ENCODE measurements around the gene TLR5.

Gene TLR5

DNA sequence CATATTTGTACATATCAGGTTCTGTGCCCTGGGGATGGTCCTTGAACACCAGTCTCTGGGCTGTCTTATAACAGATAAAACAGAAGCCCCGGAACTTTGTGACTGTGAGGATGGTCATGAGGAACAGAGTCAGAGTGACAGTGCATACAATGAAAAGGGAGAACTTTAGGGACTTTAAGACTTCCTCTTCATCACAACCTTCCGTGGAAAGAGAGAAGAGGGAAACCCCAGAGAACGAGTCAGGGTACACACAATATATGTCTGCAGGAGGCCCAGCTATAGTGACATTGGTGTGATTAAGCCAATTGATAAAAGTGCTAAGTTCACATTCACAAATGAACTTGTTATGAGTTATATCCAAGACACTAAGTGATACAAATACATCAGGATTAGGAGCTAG is 32.1 kb downstream of the TLR5 start:
- no peak for DNase-seq (ENCODE audit: low spot score)

DNA sequence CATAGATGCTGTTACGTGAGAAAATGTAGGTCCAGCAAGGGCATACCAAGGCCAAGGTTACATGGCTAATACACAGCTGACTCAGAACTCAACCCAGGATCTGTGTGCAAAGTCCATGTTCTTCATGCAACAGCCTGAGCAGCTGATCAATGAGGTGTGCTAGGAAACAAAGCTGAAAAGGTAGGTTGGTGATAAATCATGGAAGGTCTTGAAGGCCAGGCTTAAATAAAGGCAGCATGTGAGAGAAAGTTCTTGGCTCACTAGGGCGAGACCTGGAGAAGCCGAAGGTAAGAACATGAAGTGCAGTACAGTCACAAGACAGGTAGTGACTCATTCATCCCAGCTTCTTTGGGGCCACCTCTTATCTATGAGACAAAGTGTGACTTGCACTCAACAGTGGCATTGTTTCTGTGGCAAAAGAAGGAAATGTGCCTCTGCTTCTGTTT is 33.4 kb downstream of the TLR5 start:
- no peak for DNase-seq (ENCODE audit: low spot score)

- no peak for DNase-seq (ENCODE audit: low spot score)
Measured at GRCh38 chr1:223106856-223107255, 36.2 kb downstream of the TLR5 start.

GRCh38 chr1:223105568-223105967 is 37.5 kb downstream of the TLR5 start:
- DNase-seq (ENCODE audit: low spot score): no peak

DNA sequence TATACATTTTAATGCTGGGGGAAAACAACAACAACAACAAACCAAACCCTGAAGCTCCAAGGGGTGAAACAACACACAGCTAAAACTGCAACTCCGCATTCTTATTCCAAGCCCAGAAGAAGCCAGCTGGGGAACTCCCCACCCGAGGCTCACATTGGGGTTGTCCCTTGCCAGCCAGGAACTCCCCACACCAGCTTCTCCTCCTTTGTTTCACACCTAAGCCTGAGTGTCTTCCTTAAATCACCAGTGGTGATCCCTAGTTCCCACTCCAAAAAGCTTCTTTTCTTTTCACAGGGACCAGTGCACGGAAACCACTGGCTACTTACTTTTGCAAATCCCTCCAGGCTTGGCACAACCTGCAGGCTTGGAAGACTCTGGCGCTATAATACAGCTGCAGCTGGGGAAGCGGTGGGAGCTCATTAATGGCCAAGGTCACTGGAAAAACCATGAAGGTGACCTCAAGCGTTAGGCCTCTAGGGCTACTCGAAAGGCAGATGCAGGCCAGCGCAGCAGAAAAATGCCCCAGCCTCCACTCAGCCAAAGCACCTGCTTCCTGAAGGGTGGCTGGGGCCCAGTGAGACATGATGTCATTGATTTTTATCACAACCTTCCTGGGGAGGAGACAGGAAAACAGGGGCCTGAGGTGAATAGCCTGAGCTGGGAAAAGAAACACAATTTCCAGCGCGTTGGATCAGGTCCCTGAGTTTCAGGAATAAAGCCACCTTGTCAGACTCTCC is 40.1 kb downstream of the TLR5 start:
- no peak for DNase-seq (ENCODE audit: low spot score)

GRCh38 chr1:223097713-223098112 is 45.3 kb downstream of the TLR5 start:
- DNase-seq (ENCODE audit: low spot score): no peak

DNA sequence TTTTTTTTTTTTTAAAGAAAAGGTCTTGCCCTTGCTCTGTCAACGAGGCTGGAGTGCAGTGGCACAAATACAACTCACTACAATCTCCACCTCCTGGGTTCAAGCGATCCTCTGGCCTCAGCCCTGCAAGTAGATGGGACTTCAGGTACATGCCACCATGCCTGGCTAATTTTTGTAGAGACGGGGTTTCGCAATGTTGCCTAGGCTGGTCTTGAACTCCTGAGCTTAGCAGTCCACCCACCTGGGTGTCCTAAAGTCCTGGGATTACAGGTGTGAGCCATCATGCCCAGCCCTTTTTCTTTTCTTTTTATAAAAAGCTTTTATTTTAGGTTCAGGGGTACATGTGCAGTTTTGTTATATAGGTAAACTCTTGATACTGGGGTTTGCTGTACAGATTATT is 47.2 kb downstream of the TLR5 start:
- no peak for DNase-seq (ENCODE audit: low spot score)

GRCh38 chr1:223091896-223092295 is 51.2 kb downstream of the TLR5 start:
- no peak for DNase-seq (ENCODE audit: low spot score)

GRCh38 chr1:223089250-223089649 is 53.8 kb downstream of the TLR5 start:
- DNase-seq (ENCODE audit: low spot score): no peak

GRCh38 chr1:223088713-223089240 is 54.3 kb downstream of the TLR5 start:
- no peak for DNase-seq (ENCODE audit: low spot score)

DNA sequence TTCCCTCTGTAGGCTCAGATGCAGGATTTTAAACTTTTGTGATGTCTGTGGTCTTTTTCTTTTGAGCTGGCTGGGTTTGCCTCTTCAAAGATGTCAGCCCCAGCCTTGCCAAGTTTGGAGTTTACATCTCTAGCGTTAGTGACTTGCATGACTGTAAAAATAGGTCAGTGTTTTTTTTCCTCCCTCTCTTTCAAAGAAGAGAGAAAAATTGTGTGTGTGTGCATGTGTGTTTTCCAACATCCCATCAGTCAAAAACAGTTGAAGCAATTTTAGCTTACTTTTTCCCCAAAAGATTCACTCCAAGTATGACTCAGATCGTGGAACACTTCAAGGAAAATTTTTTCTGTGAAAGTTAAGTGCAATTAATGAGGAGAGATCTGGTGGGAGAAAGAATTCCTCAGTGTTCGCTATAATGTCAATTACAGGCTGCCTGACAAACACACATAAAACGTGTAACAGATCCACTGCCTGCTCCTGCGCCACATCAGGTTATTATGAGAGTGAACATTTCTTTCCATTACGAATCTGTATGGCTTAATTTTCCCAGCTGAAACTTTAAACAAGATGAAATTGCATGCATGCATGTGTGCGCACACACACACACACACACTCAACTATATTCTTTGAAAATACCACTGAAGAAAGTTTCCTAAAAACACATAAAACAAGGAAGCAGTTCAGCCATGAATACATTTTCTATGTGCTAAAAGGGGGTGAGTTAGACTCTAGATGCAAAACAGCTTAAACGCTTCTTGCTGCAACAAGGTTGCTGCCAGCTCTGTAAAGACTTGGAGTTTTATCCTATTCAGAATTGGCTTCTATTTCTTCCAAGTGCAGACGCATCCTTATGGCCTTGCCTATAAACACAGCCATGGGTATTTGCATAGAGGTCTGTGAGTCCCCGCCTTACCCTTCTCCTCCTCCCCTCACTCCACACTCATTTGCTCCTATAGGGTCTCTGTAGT is 55.5 kb downstream of the TLR5 start:
- no peak for DNase-seq (ENCODE audit: low spot score)

DNA sequence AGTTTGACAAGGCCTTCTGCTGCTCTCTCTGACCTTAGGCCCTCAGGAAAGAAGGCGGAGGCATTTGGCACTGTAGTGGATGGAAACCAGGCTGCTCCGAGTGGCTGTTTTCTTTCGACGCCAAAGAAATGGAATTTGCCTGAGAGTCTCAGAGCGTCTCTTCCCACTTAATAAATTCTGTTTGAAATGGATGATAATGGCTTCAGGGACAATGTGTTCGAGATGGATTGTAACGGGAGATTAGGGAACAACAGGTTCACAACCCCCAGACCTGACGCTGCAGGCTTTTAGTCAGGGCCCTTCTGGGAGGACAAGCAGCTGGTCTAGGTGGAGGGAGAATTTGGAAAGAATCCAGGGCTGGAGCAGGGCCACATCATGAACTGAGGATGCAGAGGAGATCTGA is 58.6 kb downstream of the TLR5 start:
- no peak for DNase-seq (ENCODE audit: low spot score)

GRCh38 chr1:223083831-223084230 is 59.2 kb downstream of the TLR5 start:
- no peak for DNase-seq (ENCODE audit: low spot score)

DNA sequence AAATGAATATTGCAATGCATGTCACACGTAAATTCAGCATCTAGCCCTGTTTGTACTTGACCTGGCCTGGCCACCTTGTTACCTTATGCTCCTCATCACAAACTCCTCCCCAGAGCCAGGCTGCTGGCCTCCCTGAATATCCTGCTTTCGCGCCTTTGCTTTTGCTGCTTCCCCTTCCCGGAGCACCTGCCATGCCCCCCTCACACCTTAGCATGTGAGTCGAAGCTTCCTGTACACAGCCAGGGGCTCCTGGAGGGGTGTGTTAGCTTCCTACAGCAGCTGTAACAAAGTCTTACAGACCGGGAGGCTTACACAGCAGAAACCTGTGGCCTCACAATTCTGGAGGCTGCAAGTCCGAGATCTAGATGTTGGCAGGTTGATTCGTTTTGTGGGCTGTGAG is 60.1 kb downstream of the TLR5 start:
- DNase-seq (ENCODE audit: low spot score): no peak

DNA sequence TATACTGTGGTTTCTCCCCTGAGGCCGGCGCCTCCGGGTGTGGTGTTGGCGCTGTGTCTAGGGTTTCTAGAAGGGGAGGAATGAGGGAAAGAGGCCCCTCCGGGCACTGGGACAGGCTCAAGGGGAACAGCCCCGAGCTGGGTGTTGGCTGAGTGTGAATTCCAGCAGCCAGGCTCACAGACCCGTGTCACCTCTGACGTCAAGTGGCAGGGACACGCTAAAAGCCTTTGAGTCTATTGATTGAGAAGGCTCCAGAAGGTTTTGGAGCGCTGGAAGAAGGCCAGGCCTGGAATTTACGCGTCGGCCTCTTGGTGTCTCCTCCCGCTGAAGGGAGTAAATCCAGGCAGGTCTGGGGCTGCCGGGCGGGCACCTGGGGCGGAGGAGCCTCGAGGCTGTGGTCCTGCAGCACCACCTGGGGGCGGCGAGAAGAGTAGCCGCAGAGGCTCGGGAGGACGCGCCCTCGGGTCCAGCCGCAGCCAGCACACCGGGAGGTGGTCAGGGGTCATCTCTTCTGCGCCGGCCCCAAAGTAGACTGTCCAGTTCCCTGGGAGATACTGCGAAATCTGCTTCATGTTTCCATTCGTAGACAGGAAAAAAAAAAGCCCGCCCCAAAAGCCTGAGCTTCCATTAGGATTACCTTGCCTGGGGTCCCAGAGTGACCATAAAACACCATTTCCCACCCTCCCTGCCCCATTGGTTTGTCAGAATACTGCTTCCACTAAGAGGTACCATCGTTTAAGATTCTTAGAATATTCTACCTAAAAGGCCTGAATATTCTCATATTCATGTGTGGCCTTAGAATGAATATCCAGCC is 61.7 kb downstream of the TLR5 start:
- peak; percentile 19 for DNase-seq (ENCODE audit: low spot score)

DNA sequence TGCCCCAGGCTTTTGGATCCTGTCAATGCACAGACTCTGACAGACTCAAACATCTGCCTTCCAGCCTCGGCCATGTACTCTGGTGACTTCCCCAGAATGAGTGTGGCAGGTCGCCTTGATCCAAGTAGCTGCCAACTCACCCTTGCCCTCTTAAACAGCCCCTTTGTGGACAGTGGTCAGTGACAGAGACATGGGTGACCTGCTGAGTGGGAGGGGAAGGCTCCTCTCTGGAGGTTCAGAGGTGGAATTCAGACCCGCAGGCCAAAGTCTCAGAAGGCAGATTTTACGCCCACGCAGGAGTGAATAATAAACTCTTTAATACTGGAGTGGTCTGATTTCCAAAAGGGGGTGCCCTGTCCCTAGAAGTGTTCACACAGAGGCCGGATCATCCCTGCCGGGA is 63.5 kb downstream of the TLR5 start:
- DNase-seq (ENCODE audit: low spot score): no peak

- no peak for DNase-seq (ENCODE audit: low spot score)
Measured at GRCh38 chr1:223077247-223077833, 65.7 kb downstream of the TLR5 start.

GRCh38 chr1:223076362-223076761 is 66.7 kb downstream of the TLR5 start:
- no peak for DNase-seq (ENCODE audit: low spot score)

DNA sequence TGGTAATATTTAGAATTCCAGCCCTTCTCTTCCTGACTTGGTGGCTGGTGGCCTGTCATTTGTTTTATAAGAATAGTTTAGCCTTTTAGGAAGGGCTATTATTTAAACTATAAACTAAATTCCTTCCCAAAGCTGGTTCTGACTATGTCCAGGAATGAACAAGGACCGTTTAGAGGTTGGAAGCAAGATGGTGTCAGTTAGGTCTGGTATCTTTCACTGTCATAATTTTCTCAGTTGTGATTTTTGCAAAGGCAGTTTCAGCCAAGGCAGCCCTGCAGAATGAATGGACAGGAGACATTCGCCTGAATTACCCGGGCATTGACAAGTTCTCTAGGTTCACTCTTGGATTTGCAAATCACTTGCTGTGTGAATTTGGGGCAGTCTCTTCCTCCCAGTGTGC is 67.2 kb downstream of the TLR5 start:
- DNase-seq (ENCODE audit: low spot score): no peak

- DNase-seq (ENCODE audit: low spot score): no peak
Measured at GRCh38 chr1:223074445-223075300, 68.4 kb downstream of the TLR5 start.
